ENCODE data around the gene ST3GAL2.
A peak's percentile ranks its signal among the peaks of the same experiment; 100 is the strongest.

ST3GAL2 gene

DNA sequence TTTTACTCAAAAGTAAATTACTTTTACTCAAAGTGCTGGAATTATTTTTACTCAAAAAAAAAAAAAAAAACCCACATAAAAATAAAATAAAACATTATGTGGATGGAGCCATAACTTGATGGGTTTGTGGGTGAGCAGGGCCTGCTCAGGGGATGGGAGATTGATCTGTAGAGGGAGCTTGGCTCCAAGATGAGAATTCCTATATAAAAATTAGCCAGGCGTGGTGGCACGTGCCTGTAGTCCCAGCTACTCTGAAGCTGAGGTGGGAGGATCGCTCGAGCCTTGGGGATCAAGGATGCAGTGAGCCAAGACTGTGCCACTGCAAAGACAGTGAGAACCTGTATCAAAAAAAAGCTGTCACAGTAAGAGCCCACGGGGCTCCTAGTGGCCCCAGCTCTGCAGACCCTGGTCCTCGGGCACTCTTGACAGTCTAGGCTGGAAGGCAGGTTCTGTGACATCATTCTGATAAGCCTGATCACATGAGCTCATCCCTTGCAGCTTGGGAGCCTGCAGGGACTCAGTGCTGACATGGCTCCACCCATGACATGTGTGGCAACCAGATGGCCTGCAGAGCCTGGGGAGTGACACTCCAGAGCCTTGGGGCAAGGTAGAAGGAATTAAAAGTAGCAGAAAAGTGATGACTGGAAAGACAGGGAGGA, 42.5 kb downstream of the ST3GAL2 start:
- TF ChIP-seq CTCF (IDR thresholded peaks at IDR 0.05; ENCODE audit: low read depth, low read length, missing control alignments) = no peak
- H3K4me3 ChIP-seq (ENCODE audit: low read depth, low read length) = no peak overlapping the region
- no peak for DNase-seq (ENCODE audit: low read depth)

GRCh38 chr16:70395345-70395901, 43.5 kb downstream of the ST3GAL2 start:
- TF ChIP-seq CTCF (IDR thresholded peaks at IDR 0.05; ENCODE audit: low read depth, low read length, missing control alignments) = peak; percentile 91
- no peak for DNase-seq (ENCODE audit: low read depth)
- no peak overlapping the region for H3K4me3 ChIP-seq (ENCODE audit: low read depth, low read length)

GRCh38 chr16:70394853-70395252, 44.0 kb downstream of the ST3GAL2 start:
- no peak for TF ChIP-seq CTCF (IDR thresholded peaks at IDR 0.05; ENCODE audit: low read depth, low read length, missing control alignments)
- no peak overlapping the region for H3K4me3 ChIP-seq (ENCODE audit: low read depth, low read length)

GRCh38 chr16:70393662-70394061, 45.2 kb downstream of the ST3GAL2 start:
- no peak for TF ChIP-seq CTCF (IDR thresholded peaks at IDR 0.05; ENCODE audit: low read depth, low read length, missing control alignments)
- no peak overlapping the region for H3K4me3 ChIP-seq (ENCODE audit: low read depth, low read length)
- no peak for DNase-seq (ENCODE audit: low read depth)

More at GRCh38 chr16:70394853-70395252, 44.0 kb downstream of the ST3GAL2 start:
- no peak for DNase-seq (ENCODE audit: low read depth)

DNA sequence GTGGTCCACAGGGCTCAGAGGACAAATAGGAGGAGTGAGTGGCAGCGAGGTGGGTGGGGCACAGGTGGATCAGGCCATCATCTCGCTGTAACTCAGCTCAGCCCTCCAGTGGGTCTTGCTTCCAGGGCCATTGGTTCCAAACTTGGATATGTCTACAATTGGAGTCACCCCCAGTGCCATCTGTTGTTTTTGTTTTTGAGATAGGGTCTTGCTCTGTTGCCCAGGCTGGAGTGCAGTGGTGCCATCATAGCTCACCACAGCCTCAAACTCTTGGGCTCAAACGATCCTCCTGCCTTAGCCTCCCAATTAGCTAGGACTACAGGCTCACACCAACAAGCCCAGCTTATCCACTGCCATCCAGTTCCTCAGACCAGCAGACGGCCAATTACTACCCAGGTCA, 46.3 kb downstream of the ST3GAL2 start:
- H3K4me3 ChIP-seq (ENCODE audit: low read depth, low read length) = no peak overlapping the region
- no peak for DNase-seq (ENCODE audit: low read depth)
- no peak for TF ChIP-seq CTCF (IDR thresholded peaks at IDR 0.05; ENCODE audit: low read depth, low read length, missing control alignments)

GRCh38 chr16:70391881-70392481, 46.9 kb downstream of the ST3GAL2 start:
- no peak for DNase-seq (ENCODE audit: low read depth)
- H3K4me3 ChIP-seq (ENCODE audit: low read depth, low read length) = no peak overlapping the region
- no peak for TF ChIP-seq CTCF (IDR thresholded peaks at IDR 0.05; ENCODE audit: low read depth, low read length, missing control alignments)

Measured in GM12864 (cell line).